ENCODE results near the gene LCOR.

GRCh38 chr10:96917628-96918027, 85.5 kb downstream of the LCOR start:
- TF ChIP-seq CTCF (conservative IDR thresholded peaks at IDR 0.05 in 1 of 2, IDR thresholded peaks at IDR 0.05 in 1 of 2; ENCODE audit: low read depth in 1 of 2, low read length in 2 of 2) (no peak), EZH2 (IDR thresholded peaks at IDR 0.05; ENCODE audit: low read length, missing control alignments) (no peak)

Data from fibroblast of lung (primary cell).